HUES48 (cell line): ENCODE data around the gene MXI1.
"Not testable (repeated sequence)": the region's sequence is repeated elsewhere in the genome, so short reads cannot be mapped to it uniquely, and the experiment has no call there.

Experiments
- H3K27ac ChIP-seq: one replicate; pipeline ENCODE4 v1.7.0; 2013; ENCODE audit warnings: low read depth, low read length, inconsistent platforms
- H3K27me3 ChIP-seq: 2 replicates; pipeline ENCODE4 v1.6.1; 2013; ENCODE audit warnings: mild to moderate bottlenecking, low read length; ENCODE audit not compliant: control insufficient read depth, insufficient read depth
- H3K36me3 ChIP-seq: 2 replicates; pipeline ENCODE4 v1.6.1; 2013; ENCODE audit warnings: low read length; ENCODE audit not compliant: control insufficient read depth, insufficient read depth
- H3K4me1 ChIP-seq: 2 replicates; pipeline ENCODE4 v1.6.1; 2013; ENCODE audit warnings: mild to moderate bottlenecking, low read length; ENCODE audit not compliant: control insufficient read depth, insufficient read depth
- H3K4me3 ChIP-seq: 2 replicates; pipeline ENCODE4 v1.5.1; 2013; ENCODE audit warnings: mild to moderate bottlenecking, low read depth, low read length
- H3K9ac ChIP-seq: 2 replicates; pipeline ENCODE4 v1.6.1; 2013; ENCODE audit warnings: mild to moderate bottlenecking, low read depth, low read length, moderate library complexity
- H3K9me3 ChIP-seq: 2 replicates; pipeline ENCODE4 v1.6.1; 2013; ENCODE audit warnings: low read length; ENCODE audit not compliant: control insufficient read depth, insufficient read depth

The MXI1 gene

DNA sequence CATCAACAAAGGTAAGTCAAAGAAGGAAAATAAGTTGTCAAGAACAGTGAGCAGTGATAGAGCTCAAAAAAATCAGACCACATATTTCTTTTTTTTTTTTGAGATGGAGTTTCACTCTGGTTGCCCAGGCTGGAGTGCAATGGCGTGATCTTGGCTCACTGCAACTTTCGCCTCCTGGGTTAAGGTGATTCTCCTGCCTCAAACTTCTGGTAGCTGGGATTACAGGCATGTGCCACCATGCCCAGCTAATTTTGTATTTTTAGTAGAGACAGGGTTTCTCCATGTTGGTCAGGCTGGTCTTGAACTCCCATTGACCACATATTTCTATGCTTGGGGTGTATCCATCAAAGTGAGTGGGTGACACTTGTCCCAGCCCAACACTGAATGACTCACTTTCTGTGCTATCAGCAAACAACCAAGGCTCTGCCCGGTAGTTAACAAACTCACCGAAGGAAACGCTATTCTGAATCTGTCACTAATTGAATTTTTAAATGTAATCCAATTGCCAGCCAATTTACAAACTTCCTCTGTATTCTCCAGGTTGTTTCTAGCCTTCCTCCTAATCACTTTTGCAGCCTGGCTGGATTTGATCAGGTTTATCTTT lies 116.9 kb downstream of the MXI1 start:
- Histone ChIP-seq H3K9ac (no peak overlapping the region), H3K27ac (no peak overlapping the region), H3K4me1 (peaks cover 3% of the 10 kb centered on the region; the same call in 1 of the 2 replicates), H3K4me3 (no peak overlapping the region), H3K36me3 (no peaks in the 10 kb centered on the region), H3K9me3 (peaks cover under 1% of the 10 kb centered on the region; the same call in 1 of the 2 replicates), H3K27me3 (no peaks in the 10 kb centered on the region)

DNA sequence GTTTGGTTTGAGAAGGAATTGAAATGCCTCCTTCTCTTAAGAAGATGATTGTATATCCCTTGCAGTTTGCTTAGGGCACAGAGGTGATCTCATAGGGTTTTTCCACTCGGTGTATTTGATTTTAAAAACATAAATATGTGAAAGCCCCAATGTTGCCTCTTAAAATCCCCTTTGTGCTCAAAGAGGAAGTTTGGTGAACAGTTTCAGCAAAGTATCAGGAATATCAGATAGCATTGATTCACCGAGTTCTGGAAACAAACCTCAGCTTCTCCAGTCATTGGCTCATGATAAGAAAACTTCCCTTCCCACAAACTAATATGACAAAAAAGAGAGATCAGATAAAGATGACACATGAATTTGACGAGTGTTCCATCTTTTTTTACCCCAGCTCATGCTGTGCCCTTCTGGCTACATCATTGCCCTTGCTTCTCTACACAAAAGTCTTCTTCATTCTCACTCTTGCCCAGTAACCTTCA lies 117.4 kb downstream of the MXI1 start:
- Histone ChIP-seq H3K4me1 (no peaks in the 10 kb centered on the region), H3K36me3 (no peaks in the 10 kb centered on the region), H3K27ac (no peak overlapping the region), H3K4me3 (no peak overlapping the region), H3K27me3 (no peaks in the 10 kb centered on the region), H3K9ac (no peak overlapping the region), H3K9me3 (peaks cover 5% of the 10 kb centered on the region; the same call in 1 of the 2 replicates)

GRCh38 chr10:110326351-110327032 lies 119.1 kb downstream of the MXI1 start:
- Histone ChIP-seq H3K9me3 (peaks cover 17% of the 10 kb centered on the region), H3K4me1 (no peaks in the 10 kb centered on the region), H3K27me3 (no peaks in the 10 kb centered on the region), H3K27ac (no peak overlapping the region), H3K9ac (no peak overlapping the region), H3K4me3 (no peak overlapping the region), H3K36me3 (no peaks in the 10 kb centered on the region)

GRCh38 chr10:110327262-110327914 lies 120.0 kb downstream of the MXI1 start:
- Histone ChIP-seq H3K4me1 (no peaks in the 10 kb centered on the region), H3K4me3 (no peak overlapping the region), H3K9ac (no peak overlapping the region), H3K27ac (no peak overlapping the region), H3K36me3 (no peaks in the 10 kb centered on the region), H3K9me3 (peaks cover 17% of the 10 kb centered on the region), H3K27me3 (no peaks in the 10 kb centered on the region)

GRCh38 chr10:110330675-110331074 lies 123.3 kb downstream of the MXI1 start:
- no peak overlapping the region for H3K9ac ChIP-seq
- H3K36me3 ChIP-seq, result no peaks in the 10 kb centered on the region
- H3K27ac ChIP-seq, result no peak overlapping the region
- H3K27me3 ChIP-seq, result no peaks in the 10 kb centered on the region
- H3K9me3 ChIP-seq, result peaks cover 17% of the 10 kb centered on the region
- H3K4me1 ChIP-seq, result peaks cover 4% of the 10 kb centered on the region
- H3K4me3 ChIP-seq, result no peak overlapping the region

DNA sequence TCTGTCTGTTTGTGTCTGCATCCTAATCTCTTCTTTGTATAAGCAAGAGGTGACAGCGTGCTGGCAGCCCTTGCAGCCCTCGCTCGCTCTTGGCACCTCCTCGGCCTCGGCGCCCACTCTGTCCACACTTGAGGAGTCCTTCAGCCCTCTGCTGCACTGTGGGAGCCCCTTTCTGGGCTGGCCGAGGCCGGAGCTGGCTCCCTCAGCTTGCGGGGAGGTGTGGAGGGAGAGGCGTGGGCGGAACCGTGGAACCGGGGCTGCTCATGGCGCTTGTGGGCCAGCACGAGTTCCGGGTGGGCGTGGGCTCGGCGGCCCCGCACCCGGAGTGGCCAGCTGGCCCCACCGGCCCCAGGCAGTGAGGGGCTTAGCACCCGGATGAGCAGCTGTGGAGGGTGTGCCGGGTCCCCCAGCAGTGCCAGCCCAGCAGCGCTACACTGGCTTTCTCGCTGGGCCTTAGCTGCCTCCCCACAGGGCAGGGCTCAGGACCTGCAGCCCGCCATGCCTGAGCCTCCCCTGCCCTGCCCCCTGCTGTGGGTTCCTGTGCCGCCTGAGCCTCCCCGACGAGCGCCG lies 123.9 kb downstream of the MXI1 start:
- H3K9ac ChIP-seq, H3K27ac ChIP-seq, H3K36me3 ChIP-seq, H3K4me3 ChIP-seq, H3K4me1 ChIP-seq, H3K27me3 ChIP-seq: not testable (repeated sequence)
- H3K9me3 ChIP-seq, result peaks cover 17% of the 10 kb centered on the region

DNA sequence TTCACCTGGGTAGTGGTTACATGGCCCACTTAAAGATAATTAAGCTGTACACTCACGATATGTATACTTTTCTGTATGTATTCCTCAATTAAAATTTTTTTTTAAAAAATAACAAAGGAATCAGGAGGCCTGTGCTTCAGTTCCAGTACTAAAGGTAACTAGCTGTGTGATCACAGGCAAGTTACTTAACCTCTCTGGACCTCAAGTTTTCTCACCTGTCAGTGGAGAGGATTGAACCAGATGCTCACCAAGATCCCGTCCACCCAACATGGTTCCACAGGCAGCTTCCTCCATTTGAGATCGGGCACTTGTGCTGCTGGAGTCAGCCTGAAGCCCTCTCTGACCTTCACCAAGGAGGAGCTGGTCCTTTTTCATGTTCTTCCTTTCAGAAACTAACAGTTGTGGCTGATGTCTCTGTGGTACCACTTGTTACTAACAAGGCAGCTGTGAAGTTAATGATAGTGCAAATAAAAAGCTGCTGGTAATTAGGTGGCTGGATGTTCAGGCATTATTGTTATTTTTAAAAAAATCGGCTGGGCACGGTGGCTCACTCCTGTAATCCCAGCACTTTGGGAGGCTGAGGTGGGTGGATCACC lies 126.8 kb downstream of the MXI1 start:
- Histone ChIP-seq H3K9me3 (peaks cover 17% of the 10 kb centered on the region), H3K9ac (no peak overlapping the region), H3K36me3 (no peaks in the 10 kb centered on the region), H3K27me3 (no peaks in the 10 kb centered on the region), H3K27ac (no peak overlapping the region), H3K4me1 (peaks cover 14% of the 10 kb centered on the region), H3K4me3 (no peak overlapping the region)

- H3K27me3 ChIP-seq, result no peaks in the 10 kb centered on the region
- H3K36me3 ChIP-seq, result no peaks in the 10 kb centered on the region
- peak overlapping the region; percentile 80 for H3K27ac ChIP-seq
- no peak overlapping the region; the same call in 1 of the 2 replicates for H3K4me3 ChIP-seq
- H3K9me3 ChIP-seq, result peaks cover 9% of the 10 kb centered on the region
- H3K4me1 ChIP-seq, result peaks cover 14% of the 10 kb centered on the region
- H3K9ac ChIP-seq, result no peak overlapping the region
Measured at GRCh38 chr10:110335314-110336064, 128.1 kb downstream of the MXI1 start.

- Histone ChIP-seq H3K4me3 (no peak overlapping the region; the same call in 1 of the 2 replicates), H3K27me3 (no peaks in the 10 kb centered on the region), H3K36me3 (no peaks in the 10 kb centered on the region), H3K9ac (no peak overlapping the region), H3K4me1 (peaks cover 14% of the 10 kb centered on the region), H3K9me3 (0 out of 2 replicates have a peak, but pooled peaks cover 1% of the 10 kb centered on the region), H3K27ac (peak overlapping the region; percentile 80)
Measured at GRCh38 chr10:110336111-110336721, 128.8 kb downstream of the MXI1 start.
